Osteocyte (in vitro differentiated cells): ENCODE results near the gene SH3PXD2A. TPM values are rescaled to one million over a fixed set of nuclear protein-coding genes. Genes with fewer than 3 reads are reported as not detected.

Experiments used
- DNase-seq: peaks from one replicate; pipeline ENCODE4 v3.0.0; 2021; ENCODE audit warnings: mixed read lengths; ENCODE audit not compliant: unreplicated experiment; ENCODE audit errors: extremely low spot score
- H3K27ac Mint-ChIP-seq: one replicate; pipeline ENCODE4 v1.8.0; 2021; ENCODE audit warnings: mild to moderate bottlenecking, mixed read lengths; ENCODE audit not compliant: unreplicated experiment
- H3K27me3 Mint-ChIP-seq: one replicate; pipeline ENCODE4 v1.8.0; 2021; ENCODE audit warnings: mixed read lengths; ENCODE audit not compliant: unreplicated experiment
- H3K36me3 Mint-ChIP-seq: one replicate; pipeline ENCODE4 v1.8.0; 2021; ENCODE audit warnings: mixed read lengths; ENCODE audit not compliant: unreplicated experiment
- H3K4me1 Mint-ChIP-seq: one replicate; pipeline ENCODE4 v1.8.0; 2021; ENCODE audit warnings: mixed read lengths; ENCODE audit not compliant: unreplicated experiment
- H3K4me3 Mint-ChIP-seq: one replicate; pipeline ENCODE4 v1.8.0; 2021; ENCODE audit warnings: mild to moderate bottlenecking, moderate library complexity, mixed read lengths; ENCODE audit not compliant: unreplicated experiment
- H3K9me3 Mint-ChIP-seq: one replicate; pipeline ENCODE4 v1.8.0; 2021; ENCODE audit warnings: mixed read lengths; ENCODE audit not compliant: unreplicated experiment
- total RNA-seq: library from RNA; stranded (reverse); gene quantifications from 2 replicates; pipeline ENCODE4 v1.2.1, GENCODE V29; 2021
- TF ChIP-seq, protein P1 (sequence below): fragments of 200-600 bp; sonication (generic); IDR thresholded peaks from 2 replicates; pipeline ENCODE4 v1.5.0; 2021; ENCODE audit warnings: antibody characterized with exemption, mild to moderate bottlenecking, moderate library complexity

SH3PXD2A gene
- total RNA-seq, 1 donor from 2014 or later, result 43.0 TPM

DNA sequence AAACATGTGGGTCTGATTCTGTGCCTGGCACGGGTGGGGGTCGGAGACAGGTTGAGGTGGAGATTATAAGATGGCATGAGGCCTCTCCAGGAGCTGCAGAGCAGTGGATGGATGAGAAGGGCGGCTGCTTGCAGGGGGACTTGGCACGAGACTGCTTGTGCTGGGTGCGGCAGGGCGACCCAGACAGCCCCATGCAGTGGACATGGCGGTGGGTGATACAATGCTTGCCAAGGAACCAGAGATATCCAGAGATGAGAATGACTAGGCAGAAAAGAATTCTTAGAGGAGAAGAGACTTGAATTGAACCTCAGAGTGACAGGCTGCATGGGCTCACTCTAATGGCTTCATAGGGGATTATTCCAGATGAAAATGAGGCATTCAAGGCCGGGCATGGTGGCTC, 216.4 kb downstream of the SH3PXD2A start:
- Mint-ChIP-seq H3K9me3 (no peaks in the 10 kb centered on the region), H3K27me3 (no peaks in the 10 kb centered on the region), H3K36me3 (peaks cover 16% of the 10 kb centered on the region), H3K27ac (no peak overlapping the region), H3K4me3 (no peak overlapping the region), H3K4me1 (peaks cover 27% of the 10 kb centered on the region)
- TF ChIP-seq, protein P1, sequence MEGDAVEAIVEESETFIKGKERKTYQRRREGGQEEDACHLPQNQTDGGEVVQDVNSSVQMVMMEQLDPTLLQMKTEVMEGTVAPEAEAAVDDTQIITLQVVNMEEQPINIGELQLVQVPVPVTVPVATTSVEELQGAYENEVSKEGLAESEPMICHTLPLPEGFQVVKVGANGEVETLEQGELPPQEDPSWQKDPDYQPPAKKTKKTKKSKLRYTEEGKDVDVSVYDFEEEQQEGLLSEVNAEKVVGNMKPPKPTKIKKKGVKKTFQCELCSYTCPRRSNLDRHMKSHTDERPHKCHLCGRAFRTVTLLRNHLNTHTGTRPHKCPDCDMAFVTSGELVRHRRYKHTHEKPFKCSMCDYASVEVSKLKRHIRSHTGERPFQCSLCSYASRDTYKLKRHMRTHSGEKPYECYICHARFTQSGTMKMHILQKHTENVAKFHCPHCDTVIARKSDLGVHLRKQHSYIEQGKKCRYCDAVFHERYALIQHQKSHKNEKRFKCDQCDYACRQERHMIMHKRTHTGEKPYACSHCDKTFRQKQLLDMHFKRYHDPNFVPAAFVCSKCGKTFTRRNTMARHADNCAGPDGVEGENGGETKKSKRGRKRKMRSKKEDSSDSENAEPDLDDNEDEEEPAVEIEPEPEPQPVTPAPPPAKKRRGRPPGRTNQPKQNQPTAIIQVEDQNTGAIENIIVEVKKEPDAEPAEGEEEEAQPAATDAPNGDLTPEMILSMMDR, result no peak
- DNase-seq, result no peak

DNA sequence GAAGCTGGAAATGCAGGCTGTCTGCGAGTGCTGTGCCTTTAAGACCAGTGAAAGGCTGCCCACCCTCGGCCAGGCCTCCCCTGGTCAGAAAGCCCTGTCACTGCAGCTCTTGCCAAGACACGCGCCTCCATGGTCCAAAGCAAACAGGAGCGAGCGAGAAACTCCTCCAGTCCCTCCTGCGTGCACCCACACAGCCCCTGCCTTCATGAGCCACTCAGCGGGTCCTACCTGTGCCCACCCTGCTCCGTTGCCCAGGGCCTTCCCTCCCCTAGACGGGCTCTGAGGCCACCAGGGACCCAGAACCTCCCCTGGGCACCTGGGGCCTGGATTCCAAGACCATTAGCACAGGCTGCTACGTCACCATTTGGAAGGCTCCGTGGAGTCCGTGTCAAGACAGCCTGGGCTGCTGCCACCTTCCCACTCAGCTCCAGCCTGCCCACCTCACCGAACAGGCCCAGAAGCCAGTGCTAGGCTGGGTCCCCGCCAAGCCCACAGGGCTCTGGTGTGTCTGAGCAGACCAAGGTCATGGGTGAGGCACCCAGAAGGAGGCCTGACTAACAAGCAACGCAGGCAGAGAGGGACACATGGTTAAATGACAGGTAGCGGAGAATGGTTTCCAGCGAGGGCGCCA, 217.3 kb downstream of the SH3PXD2A start:
- Mint-ChIP-seq H3K36me3 (peaks cover 16% of the 10 kb centered on the region), H3K4me3 (no peak overlapping the region), H3K27ac (no peak overlapping the region)

DNA sequence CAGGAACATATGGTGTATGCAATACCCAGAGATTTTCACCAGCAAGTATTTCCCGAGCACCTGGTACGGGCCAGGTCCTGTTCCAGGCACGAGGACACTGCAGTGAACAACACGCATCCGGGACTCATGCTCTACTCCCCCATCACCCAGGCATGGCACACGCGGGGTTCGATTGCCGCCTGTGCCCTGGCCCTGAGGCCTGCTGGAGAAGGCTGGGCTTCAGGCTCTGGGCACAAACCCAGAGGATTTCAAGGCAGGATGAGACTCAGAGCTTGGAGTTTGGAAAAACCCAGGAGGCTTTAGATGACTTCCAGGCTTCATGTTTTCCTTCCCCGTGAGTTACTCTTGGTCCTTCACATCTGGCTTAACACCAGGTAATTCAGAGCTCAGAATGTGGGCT, 218.4 kb downstream of the SH3PXD2A start:
- Mint-ChIP-seq H3K27ac (no peak overlapping the region), H3K4me1 (peaks cover 29% of the 10 kb centered on the region), H3K36me3 (peaks cover 19% of the 10 kb centered on the region), H3K4me3 (no peak overlapping the region), H3K9me3 (no peaks in the 10 kb centered on the region), H3K27me3 (no peaks in the 10 kb centered on the region)
- no peak for DNase-seq
- TF ChIP-seq, protein P1, result no peak

More for the DNA sequence above, 217.3 kb downstream of the SH3PXD2A start:
- Mint-ChIP-seq H3K27me3 (no peaks in the 10 kb centered on the region), H3K4me1 (peaks cover 27% of the 10 kb centered on the region), H3K9me3 (no peaks in the 10 kb centered on the region)
- TF ChIP-seq, protein P1, result no peak
- no peak for DNase-seq

DNA sequence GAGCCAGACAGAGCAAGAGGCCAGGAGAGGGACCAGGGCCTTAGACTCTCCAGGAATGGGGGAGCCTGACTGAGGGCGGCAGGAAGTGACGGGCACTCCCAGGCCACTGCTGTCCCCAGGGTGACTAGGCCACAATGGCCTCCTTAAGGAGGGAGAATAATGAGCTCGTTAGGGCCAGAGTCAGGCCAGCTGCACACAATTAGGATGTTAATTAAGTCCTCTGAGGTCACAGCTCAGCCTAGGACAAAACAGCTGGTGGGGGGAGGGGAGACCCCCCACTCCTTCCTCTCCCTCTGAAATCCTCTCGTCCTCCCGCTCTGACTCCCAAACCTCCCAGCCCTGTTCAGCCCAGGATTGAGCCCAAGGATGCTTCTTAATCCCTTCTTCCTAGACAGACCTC, 218.9 kb downstream of the SH3PXD2A start:
- Mint-ChIP-seq H3K36me3 (peaks cover 18% of the 10 kb centered on the region), H3K4me3 (no peak overlapping the region), H3K4me1 (peaks cover 29% of the 10 kb centered on the region), H3K27me3 (no peaks in the 10 kb centered on the region), H3K9me3 (no peaks in the 10 kb centered on the region), H3K27ac (no peak overlapping the region)
- TF ChIP-seq, protein P1, result no peak
- DNase-seq, result no peak

DNA sequence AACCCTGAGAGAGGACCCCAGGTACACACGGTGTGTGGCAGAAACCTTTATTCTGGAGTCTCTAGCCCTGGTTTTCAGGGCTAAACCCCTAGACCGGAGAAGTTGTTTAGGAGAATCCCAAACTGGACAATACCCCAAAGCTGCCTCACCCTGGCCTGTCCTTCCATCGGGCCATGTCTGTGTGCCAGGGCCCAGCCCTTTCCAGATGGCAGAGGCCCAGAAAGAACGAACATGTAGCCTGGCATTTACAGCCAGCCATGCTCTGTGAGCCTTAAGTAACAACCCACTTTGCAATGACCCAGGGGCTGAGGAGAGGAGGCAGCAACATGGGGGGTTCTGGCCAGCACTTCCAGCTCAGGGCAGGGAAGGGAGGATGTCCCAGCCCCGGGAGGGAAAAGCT, 219.8 kb downstream of the SH3PXD2A start:
- no peaks in the 10 kb centered on the region for H3K9me3 Mint-ChIP-seq
- no peak for DNase-seq
- TF ChIP-seq, protein P1, result no peak
- H3K4me3 Mint-ChIP-seq, result no peak overlapping the region
- H3K4me1 Mint-ChIP-seq, result peaks cover 23% of the 10 kb centered on the region
- H3K27ac Mint-ChIP-seq, result no peak overlapping the region
- no peaks in the 10 kb centered on the region for H3K27me3 Mint-ChIP-seq
- H3K36me3 Mint-ChIP-seq, result peaks cover 12% of the 10 kb centered on the region
